Eye (tissue), 1 donor: ENCODE results near the gene IRF3.

ENCODE experiments used
- DNase-seq: peaks from one replicate; pipeline ENCODE4 v3.0.0-alpha.2; 2015

IRF3 gene

GRCh38 chr19:49665351-49666119, at the start of gene IRF3, which contains the start of gene BCL2L12:
TSS of gene IRF3 (minus strand) at chr19:49665857. CDS start at chr19:49664838, 1,019 bp downstream.
TSS of gene BCL2L12 (plus strand) at chr19:49665933. CDS start at chr19:49666693, 760 bp downstream.
- peak; percentile 99 for DNase-seq

GRCh38 chr19:49713236-49713845, 47.7 kb upstream of the IRF3 start:
- DNase-seq = no peak

- DNase-seq = no peak
These were observed 46.8 kb upstream of the IRF3 start for GRCh38 chr19:49712397-49712859.

- no peak for DNase-seq
These were observed 44.8 kb upstream of the IRF3 start for GRCh38 chr19:49710372-49710951.

GRCh38 chr19:49705919-49706318, 40.3 kb upstream of the IRF3 start:
- no peak for DNase-seq

- no peak for DNase-seq
These were observed 39.4 kb upstream of the IRF3 start for GRCh38 chr19:49704888-49705642.

- no peak for DNase-seq
These were observed 35.7 kb upstream of the IRF3 start for GRCh38 chr19:49701271-49701786.

GRCh38 chr19:49700563-49700962, 34.9 kb upstream of the IRF3 start:
- DNase-seq = no peak

- no peak for DNase-seq
These were observed 33.7 kb upstream of the IRF3 start for GRCh38 chr19:49699364-49699763.

- no peak for DNase-seq
These were observed 31.2 kb upstream of the IRF3 start for GRCh38 chr19:49696865-49697264.

GRCh38 chr19:49696115-49696514, 30.5 kb upstream of the IRF3 start:
- DNase-seq = no peak

GRCh38 chr19:49692147-49692506, 26.5 kb upstream of the IRF3 start:
- no peak for DNase-seq

- peak; percentile 95 for DNase-seq
These were observed 25.8 kb upstream of the IRF3 start for GRCh38 chr19:49691243-49692146.

GRCh38 chr19:49690656-49691242, 25.1 kb upstream of the IRF3 start, which contains the start of gene CPT1C:
TSS of gene CPT1C (plus strand) at chr19:49691116. CDS start at chr19:49692253, 1,137 bp downstream.
- DNase-seq = peak; percentile 95

GRCh38 chr19:49690079-49690655, 24.5 kb upstream of the IRF3 start:
- no peak for DNase-seq

- DNase-seq = peak; percentile 65
These were observed 23.7 kb upstream of the IRF3 start, which contains the start of gene ADM5 for GRCh38 chr19:49689133-49690078. TSS of gene ADM5 (plus strand) at chr19:49689594. CDS start at chr19:49689838, 244 bp downstream.

GRCh38 chr19:49688531-49689132, 23.0 kb upstream of the IRF3 start:
- no peak for DNase-seq

GRCh38 chr19:49687566-49688316, 22.1 kb upstream of the IRF3 start:
- DNase-seq = no peak
